Muscle layer of duodenum (tissue), 2 donors: ENCODE results near the gene CCDC39.
"Not testable (repeated sequence)": the region's sequence is repeated elsewhere in the genome, so short reads cannot be mapped to it uniquely, and the experiment has no call there.

Source experiments
- H3K27ac ChIP-seq: one replicate; pipeline ENCODE4 v1.7.0; 2013; ENCODE audit warnings: mild to moderate bottlenecking, low read length
- H3K27me3 ChIP-seq: one replicate; pipeline ENCODE4 v1.7.0; 2013; ENCODE audit warnings: low read depth, mild to moderate bottlenecking, control low read depth, low read length
- H3K36me3 ChIP-seq, 2 donors: one replicate each; pipeline ENCODE4 v1.7.0; 2013; ENCODE audit warnings: low read length in 2 of 2, control low read depth in 1 of 2, mild to moderate bottlenecking in 1 of 2; ENCODE audit not compliant: insufficient read depth in 2 of 2, control insufficient read depth in 1 of 2
- H3K4me1 ChIP-seq, 2 donors: one replicate each; pipeline ENCODE4 v1.7.0; 2013; ENCODE audit warnings: low read length in 2 of 2, mild to moderate bottlenecking in 2 of 2, control low read depth in 1 of 2, moderate library complexity in 1 of 2; ENCODE audit not compliant: insufficient read depth in 2 of 2, control insufficient read depth in 1 of 2
- H3K4me3 ChIP-seq, 2 donors: one replicate each; pipeline ENCODE4 v1.7.0; 2013; ENCODE audit warnings: low read length in 2 of 2, low read depth in 1 of 2, mild to moderate bottlenecking in 1 of 2
- H3K9me3 ChIP-seq, 2 donors: one replicate each; pipeline ENCODE4 v1.7.0; 2013; ENCODE audit warnings: low read length in 2 of 2, control low read depth in 1 of 2, mild to moderate bottlenecking in 1 of 2; ENCODE audit not compliant: control insufficient read depth in 1 of 2
- donor health status: healthy.

Gene CCDC39

GRCh38 chr3:180593631-180594030, 85.7 kb downstream of the CCDC39 start:
- H3K9me3 ChIP-seq, H3K36me3 ChIP-seq, H3K27ac ChIP-seq, H3K4me3 ChIP-seq, H3K27me3 ChIP-seq, H3K4me1 ChIP-seq: not testable (repeated sequence)

GRCh38 chr3:180590396-180590795, 88.9 kb downstream of the CCDC39 start:
- Histone ChIP-seq H3K36me3 (no peaks in the 10 kb centered on the region), H3K4me1 (no peaks in the 10 kb centered on the region), H3K4me3 (no peak overlapping the region), H3K27ac (no peak overlapping the region), H3K9me3 (no peaks in the 10 kb centered on the region), H3K27me3 (no peaks in the 10 kb centered on the region)

- Histone ChIP-seq H3K4me3 (no peak overlapping the region), H3K36me3 (no peaks in the 10 kb centered on the region), H3K4me1 (no peaks in the 10 kb centered on the region), H3K9me3 (no peaks in the 10 kb centered on the region), H3K27ac (no peak overlapping the region), H3K27me3 (no peaks in the 10 kb centered on the region)
Measured at GRCh38 chr3:180580934-180581333, 98.4 kb downstream of the CCDC39 start.

GRCh38 chr3:180575571-180575970, 103.7 kb downstream of the CCDC39 start:
- H3K4me3 ChIP-seq, result no peak overlapping the region
- no peaks in the 10 kb centered on the region for H3K4me1 ChIP-seq
- H3K36me3 ChIP-seq, result no peaks in the 10 kb centered on the region
- no peaks in the 10 kb centered on the region for H3K27me3 ChIP-seq
- H3K9me3 ChIP-seq, result no peaks in the 10 kb centered on the region
- no peak overlapping the region for H3K27ac ChIP-seq

GRCh38 chr3:180571831-180572598, 107.3 kb downstream of the CCDC39 start:
- H3K36me3 ChIP-seq, result no peaks in the 10 kb centered on the region
- H3K27me3 ChIP-seq, result no peaks in the 10 kb centered on the region
- no peak overlapping the region for H3K27ac ChIP-seq
- no peaks in the 10 kb centered on the region for H3K4me1 ChIP-seq
- H3K9me3 ChIP-seq, result no peaks in the 10 kb centered on the region
- H3K4me3 ChIP-seq, result no peak overlapping the region

- H3K4me1 ChIP-seq, result no peaks in the 10 kb centered on the region
- H3K4me3 ChIP-seq, result no peak overlapping the region
- no peak overlapping the region for H3K27ac ChIP-seq
- H3K9me3 ChIP-seq, result no peaks in the 10 kb centered on the region
- H3K36me3 ChIP-seq, result no peaks in the 10 kb centered on the region
- H3K27me3 ChIP-seq, result no peaks in the 10 kb centered on the region
Measured at GRCh38 chr3:180570238-180570637, 109.1 kb downstream of the CCDC39 start.

- H3K4me3 ChIP-seq, result no peak overlapping the region
- H3K36me3 ChIP-seq, result no peaks in the 10 kb centered on the region
- no peaks in the 10 kb centered on the region for H3K27me3 ChIP-seq
- no peak overlapping the region for H3K27ac ChIP-seq
- H3K9me3 ChIP-seq, result peaks cover 0 to 6% of the 10 kb centered on the region in 2 donors
- no peaks in the 10 kb centered on the region for H3K4me1 ChIP-seq
Measured at GRCh38 chr3:180564676-180565075, 114.6 kb downstream of the CCDC39 start.
